NCI-H748 (cell line): ENCODE results near the gene ATP6V0B.

ENCODE experiments used
- DNase-seq: peaks from one replicate; lab custom pipeline; 2025; ENCODE audit not compliant: unreplicated experiment; lab: John Stamatoyannopoulos, UW

ATP6V0B gene

DNA sequence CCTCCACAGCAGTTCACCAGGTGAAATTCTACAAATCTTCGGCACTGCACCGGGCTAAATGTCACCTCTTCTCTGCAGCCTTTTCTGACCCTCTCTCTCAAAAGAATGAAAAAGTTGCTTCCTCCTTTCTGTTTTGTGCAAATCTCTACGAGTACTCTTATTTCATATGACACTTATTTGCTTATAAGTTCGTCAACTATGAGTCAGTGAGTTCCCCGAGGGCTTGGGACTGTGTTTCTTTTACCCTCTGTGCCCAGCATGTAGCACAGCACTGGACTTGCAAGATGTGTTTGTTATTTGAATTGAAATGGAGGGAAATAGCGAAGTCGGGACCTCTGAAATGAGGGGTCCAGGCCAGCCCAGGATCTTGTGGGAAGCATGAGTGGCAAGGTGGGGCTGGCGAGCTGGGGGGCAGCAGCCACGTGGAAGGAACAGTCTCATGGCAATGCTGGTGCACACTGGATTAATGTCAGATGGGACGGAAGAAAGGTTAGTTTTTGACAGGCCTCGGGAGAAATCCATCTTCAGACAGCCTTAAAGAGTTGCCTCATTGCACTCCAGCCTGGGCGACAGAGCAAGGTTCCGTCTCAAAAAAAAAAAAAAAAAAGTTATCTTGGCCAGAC, 50.3 kb downstream of the ATP6V0B start:
- DNase-seq, result no peak

DNA sequence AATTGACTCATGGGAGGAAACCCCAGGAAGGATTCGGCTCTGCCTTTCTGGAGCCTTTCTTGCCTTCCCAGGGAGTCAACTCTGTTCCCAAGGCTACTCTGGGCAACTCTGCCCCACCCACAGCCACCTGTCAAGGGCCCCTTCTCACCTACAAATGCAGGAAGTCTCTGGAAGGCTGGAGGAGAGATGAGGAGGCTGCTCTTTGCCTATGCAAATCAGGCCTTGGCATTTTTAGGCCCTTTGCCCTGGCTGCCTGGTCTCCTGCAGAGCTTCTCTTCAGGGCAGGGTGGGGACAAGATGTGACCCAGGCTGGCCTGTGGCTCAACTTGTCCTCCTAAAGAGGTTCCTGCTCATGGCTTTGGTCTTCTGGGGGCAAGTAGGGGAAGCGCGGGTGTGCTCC, 51.1 kb downstream of the ATP6V0B start:
- no peak for DNase-seq

- DNase-seq, result no peak
These were observed 52.6 kb downstream of the ATP6V0B start for GRCh38 chr1:44027320-44027719.
